ENCODE data around the gene SBK2.

Gene SBK2

GRCh38 chr19:55549500-55550320 is 12.8 kb upstream of the SBK2 start:
- no peak; the same call in 1 of the 2 replicates for TF ChIP-seq EZH2phosphoT487 (IDR thresholded peaks at IDR 0.05; ENCODE audit: low read length)
- TF ChIP-seq CTCF (IDR thresholded peaks at IDR 0.05; ENCODE audit: low read length): no peak
- TF ChIP-seq EZH2 (optimal IDR thresholded peaks at IDR 0.05; ENCODE audit: low read depth, low read length): peak; percentile 85
- H3K9me2 ChIP-seq (replicated peaks; ENCODE audit: insufficient read depth, low read length): no peaks in the 10 kb centered on the region
- H3K4me3 ChIP-seq (ENCODE audit: low read length): no peak overlapping the region
- no peak overlapping the region for H3K27ac ChIP-seq (ENCODE audit: low read length)
- no peak for DNase-seq
- H2AFZ ChIP-seq (ENCODE audit: low read length): no peak overlapping the region
- H3F3A ChIP-seq (ENCODE audit: insufficient read depth, low read length): no peaks in the 10 kb centered on the region
- no peaks in the 10 kb centered on the region for H3K36me3 ChIP-seq (replicated peaks; ENCODE audit: insufficient read depth, low read length)
- H3K27me3 ChIP-seq (replicated peaks; ENCODE audit: insufficient read depth, low read length): peaks cover 96% of the 10 kb centered on the region
- H3K79me2 ChIP-seq (ENCODE audit: low read length): no peaks in the 10 kb centered on the region
- no peaks in the 10 kb centered on the region for H3K9me3 ChIP-seq (replicated peaks; ENCODE audit: insufficient read depth, low read length)
- no peaks in the 10 kb centered on the region for H4K20me1 ChIP-seq (ENCODE audit: insufficient read depth, low read length)
- no peaks in the 10 kb centered on the region for H3K4me1 ChIP-seq (ENCODE audit: low read length)
- H3K4me2 ChIP-seq (ENCODE audit: low read depth, low read length): no peak overlapping the region
- no peak overlapping the region for H3K9ac ChIP-seq (ENCODE audit: low read length)

- Histone ChIP-seq H4K20me1 (ENCODE audit: insufficient read depth, low read length) (no peaks in the 10 kb centered on the region), H3K4me1 (ENCODE audit: low read length) (no peaks in the 10 kb centered on the region), H3K4me3 (ENCODE audit: low read length) (no peak overlapping the region), H3F3A (ENCODE audit: insufficient read depth, low read length) (no peaks in the 10 kb centered on the region), H3K27me3 (replicated peaks; ENCODE audit: insufficient read depth, low read length) (peaks cover 89% of the 10 kb centered on the region), H3K9me3 (replicated peaks; ENCODE audit: insufficient read depth, low read length) (no peaks in the 10 kb centered on the region), H3K27ac (ENCODE audit: low read length) (no peak overlapping the region), H3K36me3 (replicated peaks; ENCODE audit: insufficient read depth, low read length) (no peaks in the 10 kb centered on the region), H3K79me2 (ENCODE audit: low read length) (no peaks in the 10 kb centered on the region), H3K9me2 (replicated peaks; ENCODE audit: insufficient read depth, low read length) (no peaks in the 10 kb centered on the region), H3K4me2 (ENCODE audit: low read depth, low read length) (no peak overlapping the region), H3K9ac (ENCODE audit: low read length) (no peak overlapping the region), H2AFZ (ENCODE audit: low read length) (no peak overlapping the region)
- no peak for TF ChIP-seq CTCF (IDR thresholded peaks at IDR 0.05; ENCODE audit: low read length)
- DNase-seq: no peak
These were observed 10.1 kb upstream of the SBK2 start for GRCh38 chr19:55546822-55547614.

- DNase-seq: no peak
- Histone ChIP-seq H3K4me2 (ENCODE audit: low read depth, low read length) (no peak overlapping the region), H3K4me3 (ENCODE audit: low read length) (no peak overlapping the region), H3K9me2 (replicated peaks; ENCODE audit: insufficient read depth, low read length) (no peaks in the 10 kb centered on the region), H2AFZ (ENCODE audit: low read length) (no peak overlapping the region), H4K20me1 (ENCODE audit: insufficient read depth, low read length) (no peaks in the 10 kb centered on the region), H3K9me3 (replicated peaks; ENCODE audit: insufficient read depth, low read length) (no peaks in the 10 kb centered on the region), H3K27ac (ENCODE audit: low read length) (no peak overlapping the region), H3K9ac (ENCODE audit: low read length) (no peak overlapping the region), H3K27me3 (replicated peaks; ENCODE audit: insufficient read depth, low read length) (peaks cover 89% of the 10 kb centered on the region), H3K79me2 (ENCODE audit: low read length) (no peaks in the 10 kb centered on the region), H3K4me1 (ENCODE audit: low read length) (no peaks in the 10 kb centered on the region), H3F3A (ENCODE audit: insufficient read depth, low read length) (no peaks in the 10 kb centered on the region), H3K36me3 (replicated peaks; ENCODE audit: insufficient read depth, low read length) (no peaks in the 10 kb centered on the region)
- TF ChIP-seq EZH2 (optimal IDR thresholded peaks at IDR 0.05; ENCODE audit: low read depth, low read length): no peak
- no peak for TF ChIP-seq CTCF (IDR thresholded peaks at IDR 0.05; ENCODE audit: low read length)
- no peak for TF ChIP-seq EZH2phosphoT487 (IDR thresholded peaks at IDR 0.05; ENCODE audit: low read length)
These were observed 9.1 kb upstream of the SBK2 start for GRCh38 chr19:55546011-55546410.

Data from MM.1S (cell line).